ENCODE results near the gene SEC14L2.

The SEC14L2 gene

DNA sequence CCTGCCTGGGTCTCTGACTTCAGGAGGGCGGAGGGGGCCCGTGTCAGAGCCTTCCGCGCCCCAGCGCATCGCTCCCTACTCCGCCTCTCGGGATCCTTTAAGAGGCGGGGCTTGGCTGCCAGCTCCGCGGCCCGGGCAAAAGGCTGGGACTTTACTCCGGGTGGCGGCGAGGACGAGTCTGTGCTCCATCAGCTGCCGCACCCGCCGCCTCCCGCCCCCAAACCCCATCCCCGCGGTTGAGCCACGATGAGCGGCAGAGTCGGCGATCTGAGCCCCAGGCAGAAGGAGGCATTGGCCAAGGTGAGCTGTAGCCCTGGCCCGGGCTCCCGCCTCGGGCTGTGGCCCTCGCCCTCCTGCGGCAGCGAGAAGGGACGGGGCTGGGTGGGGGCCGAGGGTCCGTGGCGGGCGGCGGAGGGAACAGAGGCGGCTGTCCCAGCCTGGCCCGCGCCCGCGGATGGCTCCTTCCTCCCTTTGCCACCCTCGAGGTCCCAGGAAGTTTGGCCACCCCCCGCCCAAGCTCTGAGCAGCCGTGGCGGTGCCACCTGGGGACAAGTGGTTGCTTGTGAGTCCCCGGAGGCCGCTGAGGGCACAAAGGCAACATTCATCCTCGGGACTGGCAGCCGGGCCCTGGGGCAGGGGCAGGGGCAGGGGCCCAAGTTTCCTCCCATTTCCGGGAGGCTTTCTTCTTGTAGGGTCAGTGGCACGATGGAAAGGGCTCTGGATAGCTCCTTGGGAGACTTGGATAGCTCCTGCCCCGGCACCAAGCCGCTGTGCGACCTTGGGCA lies at the start of gene SEC14L2:
SEC14L2 (plus strand) TSS at position 148 of the 785 bp plus-strand sequence; CDS start at position 247, 99 bp downstream.
- TF ChIP-seq, protein P1, sequence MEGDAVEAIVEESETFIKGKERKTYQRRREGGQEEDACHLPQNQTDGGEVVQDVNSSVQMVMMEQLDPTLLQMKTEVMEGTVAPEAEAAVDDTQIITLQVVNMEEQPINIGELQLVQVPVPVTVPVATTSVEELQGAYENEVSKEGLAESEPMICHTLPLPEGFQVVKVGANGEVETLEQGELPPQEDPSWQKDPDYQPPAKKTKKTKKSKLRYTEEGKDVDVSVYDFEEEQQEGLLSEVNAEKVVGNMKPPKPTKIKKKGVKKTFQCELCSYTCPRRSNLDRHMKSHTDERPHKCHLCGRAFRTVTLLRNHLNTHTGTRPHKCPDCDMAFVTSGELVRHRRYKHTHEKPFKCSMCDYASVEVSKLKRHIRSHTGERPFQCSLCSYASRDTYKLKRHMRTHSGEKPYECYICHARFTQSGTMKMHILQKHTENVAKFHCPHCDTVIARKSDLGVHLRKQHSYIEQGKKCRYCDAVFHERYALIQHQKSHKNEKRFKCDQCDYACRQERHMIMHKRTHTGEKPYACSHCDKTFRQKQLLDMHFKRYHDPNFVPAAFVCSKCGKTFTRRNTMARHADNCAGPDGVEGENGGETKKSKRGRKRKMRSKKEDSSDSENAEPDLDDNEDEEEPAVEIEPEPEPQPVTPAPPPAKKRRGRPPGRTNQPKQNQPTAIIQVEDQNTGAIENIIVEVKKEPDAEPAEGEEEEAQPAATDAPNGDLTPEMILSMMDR (IDR thresholded peaks at IDR 0.05; ENCODE audit: insufficient read depth, missing control alignments), result no peak
- FAIRE-seq, result no peak
- no peak for DNase-seq (ENCODE audit: insufficient read length, low spot score)

DNA sequence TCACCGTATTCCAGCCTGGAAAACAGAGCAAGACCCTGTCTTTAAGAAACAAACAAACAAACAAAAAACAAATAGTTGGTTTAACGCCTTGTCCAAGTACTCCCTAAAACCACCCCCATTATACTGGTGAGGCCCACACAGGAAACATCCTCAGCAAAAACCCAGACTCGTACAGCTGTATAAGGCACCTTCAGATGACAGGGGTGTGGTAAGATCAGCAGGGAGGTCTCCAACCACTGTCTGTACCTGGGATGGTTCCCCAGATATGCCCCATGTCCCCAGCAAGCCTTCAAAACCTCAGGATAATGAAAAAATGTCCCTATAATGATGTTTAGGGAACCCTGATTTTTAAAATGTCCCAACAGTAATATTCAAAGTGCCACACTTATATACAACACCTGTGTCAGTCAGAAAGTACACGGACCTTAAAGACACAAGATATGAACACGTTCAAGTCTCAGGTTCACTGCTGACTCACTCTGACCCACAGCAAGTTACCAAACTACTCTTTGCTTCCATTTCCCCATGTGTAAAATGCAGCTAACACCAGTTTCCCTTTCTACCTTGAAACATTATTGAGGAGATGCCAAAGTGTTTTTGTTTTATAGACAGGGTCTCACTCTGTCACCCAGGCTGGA lies 49.4 kb upstream of the SEC14L2 start:
- DNase-seq (ENCODE audit: insufficient read length, low spot score) (no peak), FAIRE-seq (no peak)
- TF ChIP-seq, protein P1 (IDR thresholded peaks at IDR 0.05; ENCODE audit: insufficient read depth, missing control alignments), result no peak

DNA sequence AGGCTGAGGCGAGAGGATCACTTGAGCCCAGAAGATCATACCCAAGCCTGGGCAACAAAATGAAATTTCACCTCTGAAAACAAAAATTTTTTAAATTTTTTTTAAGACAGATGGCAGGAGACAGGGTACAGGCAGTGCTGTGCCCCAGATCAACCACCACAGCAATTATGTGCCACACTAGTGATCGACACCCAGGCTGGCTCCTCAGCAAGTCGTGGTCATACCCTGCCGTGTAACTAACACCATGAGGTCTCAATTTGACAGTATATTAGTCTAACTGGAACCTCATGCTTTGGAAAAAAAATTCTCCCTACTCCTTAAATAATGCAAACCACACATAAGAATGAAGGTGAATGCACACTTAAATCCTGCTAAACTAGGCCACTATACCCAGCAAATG lies 48.4 kb upstream of the SEC14L2 start:
- TF ChIP-seq, protein P1 (IDR thresholded peaks at IDR 0.05; ENCODE audit: insufficient read depth, missing control alignments), result no peak
- FAIRE-seq (no peak), DNase-seq (ENCODE audit: insufficient read length, low spot score) (no peak)

DNA sequence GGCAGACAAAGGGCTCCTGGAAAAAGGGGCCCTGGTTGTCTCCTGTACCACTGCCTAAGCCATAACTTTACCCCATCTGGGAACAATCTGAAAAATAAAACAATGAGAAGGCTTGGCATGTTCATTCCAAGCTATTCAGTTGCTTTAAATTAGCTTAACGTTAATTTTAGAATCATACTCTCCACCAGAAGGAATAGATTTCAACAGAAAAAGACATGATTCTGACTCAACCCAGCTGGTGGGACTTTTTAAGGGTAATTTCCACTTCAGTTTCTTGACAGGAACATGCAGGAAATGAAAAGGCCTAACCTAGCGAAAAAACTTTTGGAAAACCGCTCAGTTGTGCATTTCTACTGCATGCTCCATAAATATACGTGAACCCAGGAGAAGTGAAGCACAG lies 48.0 kb upstream of the SEC14L2 start:
- DNase-seq (ENCODE audit: insufficient read length, low spot score) (no peak), FAIRE-seq (no peak)
- TF ChIP-seq, protein P1 (IDR thresholded peaks at IDR 0.05; ENCODE audit: insufficient read depth, missing control alignments), result no peak

DNA sequence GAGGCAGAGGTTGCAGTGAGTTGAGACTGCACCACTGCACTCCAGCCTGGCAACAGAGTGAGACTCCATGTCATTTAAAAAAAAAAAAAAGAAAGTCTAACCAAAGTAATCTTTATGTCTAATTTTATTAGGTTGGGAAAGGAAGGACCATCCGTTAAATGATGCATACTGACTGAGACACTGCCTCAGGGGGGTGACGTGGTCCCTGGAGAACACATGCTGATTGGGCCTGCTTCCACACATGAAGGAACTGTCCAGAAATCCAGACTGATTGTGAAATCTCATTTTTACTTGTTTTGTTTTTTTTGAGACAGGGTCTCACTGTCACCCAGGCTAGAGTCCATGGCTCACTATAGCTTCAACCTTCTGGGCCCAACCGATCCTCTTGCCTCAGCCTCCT lies 45.6 kb upstream of the SEC14L2 start:
- no peak for DNase-seq (ENCODE audit: insufficient read length, low spot score)
- TF ChIP-seq, protein P1 (IDR thresholded peaks at IDR 0.05; ENCODE audit: insufficient read depth, missing control alignments), result no peak
- no peak for FAIRE-seq

DNA sequence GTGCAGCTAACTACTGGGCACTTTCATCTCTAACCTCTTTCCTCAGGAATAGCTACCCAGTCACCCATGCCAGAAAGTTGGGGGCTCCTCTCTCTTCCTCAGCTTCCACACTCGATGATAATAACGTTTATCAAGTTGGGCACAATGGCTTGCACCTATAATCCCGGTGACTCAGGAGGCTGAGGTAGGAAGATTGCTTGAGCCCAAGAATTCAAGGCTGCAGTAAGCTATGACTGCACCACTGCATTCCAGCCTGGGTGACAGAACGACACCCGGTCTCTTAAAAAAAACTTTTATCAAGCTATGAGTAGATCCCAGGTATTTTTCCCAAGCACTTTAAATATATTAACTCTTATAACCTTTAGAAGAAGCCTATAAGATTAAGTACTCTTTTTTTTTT lies 42.2 kb upstream of the SEC14L2 start:
- FAIRE-seq, result no peak
- TF ChIP-seq, protein P1 (IDR thresholded peaks at IDR 0.05; ENCODE audit: insufficient read depth, missing control alignments), result no peak
- DNase-seq (ENCODE audit: insufficient read length, low spot score), result no peak

All from D721Med (cell line).